Erythroblast (primary cell): ENCODE data around the gene CNIH1.

ENCODE experiments used
- GATA1 ChIP-seq: IDR thresholded peaks from 2 replicates; pipeline ENCODE4 v1.6.1; 2011; ENCODE audit warnings: low read depth, mild to moderate bottlenecking, control low read depth, low read length, moderate library complexity
- POLR2A ChIP-seq: IDR thresholded peaks from 2 replicates; pipeline ENCODE4 v1.6.1; 2011; ENCODE audit warnings: mild to moderate bottlenecking, low read length

DNA sequence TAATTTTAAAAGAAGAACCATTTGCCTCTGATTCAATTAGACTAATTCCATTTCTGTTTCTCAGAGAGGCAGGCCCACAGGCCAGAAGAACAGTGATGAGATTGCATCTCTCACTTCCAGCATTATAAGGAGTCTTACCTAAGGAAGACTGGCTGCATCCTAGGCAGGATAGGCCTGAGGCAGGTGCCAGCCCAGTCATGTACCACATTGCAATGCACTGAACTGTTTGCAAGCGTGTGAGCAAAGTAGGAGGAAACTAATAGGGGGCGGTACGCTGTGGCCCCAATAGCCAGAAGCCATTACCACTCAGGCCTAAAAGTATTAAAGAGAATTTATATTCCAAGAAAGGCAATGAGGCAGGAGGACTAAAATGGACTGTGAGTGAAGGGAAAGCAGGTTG, 12.1 kb upstream of the CNIH1 start:
- no peak for TF ChIP-seq POLR2A
- TF ChIP-seq GATA1, result no peak
